Activated CD8-positive, alpha-beta memory T cell treated with anti-CD3 and anti-CD28 coated beads, Interleukin-2, amount 50 U/mL, for 24 hours (primary cell): Measurements from ENCODE around the gene C14orf180.

Experiments
- DNase-seq: peaks from one replicate; pipeline ENCODE4 v3.0.0-alpha.2; 2020; ENCODE audit errors: extremely low read depth

C14orf180 gene

DNA sequence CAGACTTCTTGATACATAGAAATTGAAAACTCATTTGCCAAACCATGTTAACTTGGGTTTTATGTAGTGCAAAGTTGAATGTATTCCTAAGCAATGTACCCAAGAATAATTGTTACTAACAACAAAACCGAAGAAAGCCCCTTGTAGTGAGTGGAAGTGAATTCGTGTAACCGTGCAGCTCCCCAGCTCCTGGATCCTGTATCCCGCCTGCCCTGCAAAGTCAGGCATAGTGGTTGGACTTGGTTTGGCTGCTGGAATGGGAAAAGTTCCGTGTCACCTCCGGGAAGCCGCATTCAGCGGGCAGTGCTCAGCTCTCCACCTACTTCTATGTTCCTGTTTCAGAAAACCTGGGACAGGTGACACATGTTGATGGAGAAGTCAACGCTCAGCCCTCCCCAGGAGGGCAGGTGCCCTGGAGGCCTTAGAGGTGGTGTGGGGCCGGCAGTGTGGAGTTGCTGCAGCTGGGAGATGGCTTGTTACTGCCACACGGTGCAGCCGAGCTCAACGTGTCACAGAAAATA, 29.2 kb upstream of the C14orf180 start:
- DNase-seq: no peak

- DNase-seq: no peak
These were observed 28.5 kb upstream of the C14orf180 start for GRCh38 chr14:104550861-104551728.

DNA sequence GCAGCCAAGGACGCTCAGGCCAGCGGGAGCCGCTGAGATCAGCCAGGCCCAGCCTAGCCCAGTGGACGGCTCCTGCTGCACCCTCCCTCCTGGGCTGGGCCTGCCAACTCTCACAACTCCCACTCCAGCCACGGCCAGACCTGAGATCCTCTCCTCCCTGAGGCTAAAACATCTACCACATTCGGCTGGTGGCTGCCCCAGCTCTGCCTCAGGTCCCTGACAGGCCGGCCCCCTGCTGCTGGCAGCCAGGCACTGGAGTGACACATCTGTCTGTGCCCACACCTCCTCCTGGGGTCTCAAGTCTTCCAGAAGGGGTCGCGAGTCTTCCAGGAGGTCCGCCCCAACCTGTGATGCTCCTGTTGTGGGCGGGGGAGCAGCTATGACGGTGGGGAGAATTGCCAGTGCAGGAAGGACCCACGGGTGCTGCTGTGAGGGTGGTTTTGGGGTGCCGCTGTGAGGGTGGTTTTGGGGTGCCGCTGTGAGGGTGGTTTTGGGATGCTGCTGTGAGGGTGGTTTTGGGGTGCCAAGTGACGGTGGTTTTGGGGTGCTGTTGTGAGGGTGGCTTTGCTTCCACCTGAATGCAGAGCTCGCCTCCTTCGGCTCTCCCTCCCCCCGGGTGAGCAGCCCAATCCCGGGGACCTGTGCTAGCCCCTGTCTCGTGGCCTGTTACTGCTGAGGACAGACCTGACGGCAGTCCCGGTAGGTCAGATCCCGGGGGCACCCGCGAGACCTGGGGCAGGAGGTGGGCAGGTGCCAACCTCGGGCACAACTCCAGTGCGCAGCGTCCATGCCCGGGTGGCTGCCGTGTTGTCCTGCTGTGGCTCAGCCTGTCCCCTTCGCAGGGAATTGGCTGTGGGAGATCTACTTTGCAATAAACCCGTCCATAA, 27.5 kb upstream of the C14orf180 start:
- no peak for DNase-seq

DNA sequence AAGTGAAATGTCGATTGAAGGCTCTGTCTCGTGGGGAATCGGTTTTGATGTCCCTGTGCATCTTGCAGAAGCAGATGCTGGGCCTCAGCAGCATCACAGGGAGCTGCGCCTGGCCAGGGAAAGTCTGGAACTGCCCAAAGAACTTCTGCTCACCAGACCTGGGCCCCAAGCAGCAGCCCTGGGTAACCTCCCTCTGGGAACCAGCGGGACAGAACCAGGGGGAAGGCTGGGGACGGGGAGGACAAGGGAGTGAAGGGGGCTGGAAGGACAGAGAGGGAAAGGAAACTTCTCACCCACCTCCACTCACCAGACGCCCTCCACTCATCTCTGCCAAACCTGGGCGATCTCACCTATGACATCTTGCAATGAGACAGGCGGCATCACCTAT, 26.8 kb upstream of the C14orf180 start:
- no peak for DNase-seq

DNA sequence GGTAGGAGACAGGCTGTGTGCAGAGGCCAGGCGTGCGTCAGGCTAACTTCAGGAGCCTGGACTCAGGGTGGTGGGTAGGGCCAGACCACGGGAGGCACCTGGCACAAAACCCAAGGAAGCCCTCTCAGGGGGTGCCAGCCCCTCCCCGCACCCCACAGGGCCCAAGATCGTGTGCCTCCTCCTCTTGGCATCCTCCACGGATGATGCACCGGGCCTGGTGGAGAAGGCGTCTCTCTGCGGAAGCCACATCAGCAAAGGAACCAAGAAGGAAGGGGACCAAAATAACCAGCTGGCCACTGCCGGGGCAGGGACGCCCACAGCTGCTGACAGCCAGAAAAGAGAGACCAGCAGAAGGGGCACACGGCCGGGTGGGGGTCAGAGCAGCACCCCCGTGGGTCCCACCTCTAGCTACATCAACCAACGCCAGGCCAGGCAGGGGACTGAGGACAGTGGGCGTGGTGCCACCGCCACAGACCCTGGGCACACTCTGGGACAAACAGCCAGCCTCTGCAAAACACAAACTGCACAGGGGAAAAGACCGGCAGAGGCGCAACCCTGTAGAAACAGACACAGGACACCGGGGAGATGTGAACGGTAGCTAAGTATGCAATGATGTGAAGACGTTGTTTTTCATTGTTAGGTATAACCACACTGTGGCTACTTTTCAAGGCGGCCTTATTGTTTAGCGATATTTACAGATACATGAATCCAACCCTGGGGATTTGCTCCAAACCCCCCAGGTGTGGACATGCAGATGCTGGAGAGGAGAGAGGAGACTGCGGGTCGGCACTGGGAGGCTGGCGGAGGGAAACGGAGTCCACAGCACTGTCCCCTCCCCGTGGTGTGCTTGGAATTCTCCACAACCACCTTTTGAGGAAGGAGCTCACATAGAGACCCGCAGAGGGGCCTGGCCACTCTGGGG, 26.1 kb upstream of the C14orf180 start:
- DNase-seq: no peak

- no peak for DNase-seq
These were observed 25.4 kb upstream of the C14orf180 start for GRCh38 chr14:104554088-104554607.

GRCh38 chr14:104554608-104555429, 24.7 kb upstream of the C14orf180 start:
- no peak for DNase-seq

DNA sequence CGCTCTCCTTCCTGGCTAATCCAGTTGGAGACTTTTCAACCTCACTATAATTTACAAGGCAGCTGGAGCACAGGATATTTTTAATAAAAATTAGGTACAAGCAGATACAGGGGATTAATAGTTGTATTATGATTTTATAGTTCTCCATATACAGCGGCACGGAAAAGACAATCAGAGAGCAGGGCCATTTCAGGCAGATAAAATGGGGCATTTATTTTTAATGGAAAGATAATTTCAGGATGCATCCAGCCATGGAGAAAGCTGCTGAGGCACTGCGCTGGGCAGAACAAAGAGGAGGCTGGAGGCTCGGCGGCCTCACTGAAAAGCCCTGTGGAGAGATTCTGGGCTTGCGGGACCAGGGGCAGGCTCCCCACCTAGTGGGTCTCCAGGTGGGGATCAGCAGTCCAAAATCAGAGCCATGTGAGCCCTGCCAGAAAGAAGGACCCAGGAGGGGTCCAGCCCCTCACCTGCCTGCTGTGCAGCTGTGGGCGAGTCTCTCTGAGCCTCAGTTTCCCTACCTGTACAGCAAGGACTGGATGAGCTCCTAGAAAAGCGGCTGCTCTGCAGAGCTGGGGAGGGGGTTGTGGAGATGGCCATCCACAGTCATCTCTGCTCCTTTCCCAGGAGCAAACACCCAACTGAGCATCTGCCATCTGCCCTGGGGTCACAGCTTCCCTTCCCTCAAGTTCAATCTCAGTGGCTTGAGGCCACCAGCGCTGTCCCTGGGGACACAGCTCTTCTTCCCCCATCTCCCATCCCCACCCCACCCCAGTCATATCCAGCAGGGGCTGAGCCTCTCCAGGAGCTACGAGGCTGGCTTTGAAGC, 23.9 kb upstream of the C14orf180 start:
- no peak for DNase-seq

- no peak for DNase-seq
These were observed 23.1 kb upstream of the C14orf180 start for GRCh38 chr14:104556256-104557021.

DNA sequence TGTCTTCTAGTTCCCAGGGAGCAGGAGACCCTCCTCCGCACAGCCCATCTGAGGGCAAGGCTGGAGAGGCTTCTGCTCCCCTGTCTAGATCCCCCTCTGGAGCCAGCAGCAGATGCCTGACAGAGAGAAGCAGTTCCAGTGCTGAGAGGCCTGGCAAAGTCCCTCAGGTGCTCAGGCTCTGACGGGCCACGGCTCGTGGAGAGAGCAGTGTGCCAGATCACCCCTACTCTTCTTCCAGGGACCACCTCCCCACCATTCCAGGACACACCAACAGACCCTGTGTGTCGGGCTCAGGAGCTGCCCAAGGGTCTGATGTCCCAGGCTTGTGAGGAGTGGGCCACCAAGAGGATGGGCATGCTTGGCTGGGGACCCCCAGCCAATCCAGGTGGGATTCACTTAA, 22.5 kb upstream of the C14orf180 start:
- DNase-seq: no peak

DNA sequence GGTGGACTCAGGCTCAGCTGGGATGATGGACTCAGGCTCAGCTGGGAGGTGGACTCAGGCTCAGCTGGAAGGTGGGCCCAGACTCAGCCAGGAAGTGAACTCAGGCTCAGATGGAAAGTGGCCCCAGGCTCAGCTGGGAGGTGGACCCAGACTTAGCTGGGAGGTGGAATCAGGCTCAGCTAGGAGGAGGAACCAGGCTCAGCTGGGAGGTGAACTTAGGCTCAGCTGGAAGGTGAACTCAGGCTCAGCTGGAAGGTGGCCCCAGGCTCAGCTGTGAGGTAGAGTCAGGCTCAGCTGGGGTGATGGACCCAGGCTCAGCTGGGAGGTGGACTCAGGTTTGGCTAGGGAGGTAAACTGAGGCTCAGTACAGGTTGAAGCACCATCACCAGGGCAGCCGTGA, 21.8 kb upstream of the C14orf180 start:
- no peak for DNase-seq

GRCh38 chr14:104558231-104559027, 21.1 kb upstream of the C14orf180 start:
- no peak for DNase-seq

DNA sequence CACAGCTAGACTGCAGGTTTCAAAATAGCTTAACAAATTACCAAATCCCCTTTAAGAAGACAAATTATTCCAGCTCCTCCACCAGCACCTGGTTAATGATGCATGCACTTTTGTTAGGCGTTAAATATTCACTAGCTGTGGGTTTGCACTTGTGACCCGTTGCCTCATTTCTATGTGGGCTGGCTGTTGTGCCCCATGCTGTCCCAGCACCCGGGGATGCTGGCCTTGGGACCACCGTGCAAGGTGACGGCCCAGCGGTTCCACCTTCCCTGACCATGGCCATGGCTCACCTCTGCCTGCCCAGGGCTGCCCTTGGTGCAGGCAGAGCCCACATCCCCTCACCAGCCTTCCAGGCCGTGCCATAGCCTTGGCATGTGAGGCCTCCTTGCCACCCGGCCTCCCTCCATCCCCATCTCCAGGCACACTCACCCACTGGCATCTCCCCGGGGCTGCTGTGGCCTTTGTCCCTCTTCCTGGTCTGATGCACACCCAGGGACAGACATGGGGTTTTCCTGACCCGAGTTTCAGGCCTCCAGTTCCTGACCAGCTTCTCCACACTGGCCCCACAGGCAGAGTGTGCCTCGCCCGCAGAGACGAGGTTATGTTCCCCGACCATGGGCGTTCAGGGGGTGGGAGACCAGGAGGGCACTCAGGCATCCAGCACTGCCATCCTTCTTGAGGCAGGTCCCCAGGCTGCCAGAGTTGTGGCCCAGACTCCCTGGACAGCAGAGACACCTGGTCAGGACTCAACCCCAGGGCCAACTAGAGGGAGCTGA, 20.3 kb upstream of the C14orf180 start:
- no peak for DNase-seq

DNA sequence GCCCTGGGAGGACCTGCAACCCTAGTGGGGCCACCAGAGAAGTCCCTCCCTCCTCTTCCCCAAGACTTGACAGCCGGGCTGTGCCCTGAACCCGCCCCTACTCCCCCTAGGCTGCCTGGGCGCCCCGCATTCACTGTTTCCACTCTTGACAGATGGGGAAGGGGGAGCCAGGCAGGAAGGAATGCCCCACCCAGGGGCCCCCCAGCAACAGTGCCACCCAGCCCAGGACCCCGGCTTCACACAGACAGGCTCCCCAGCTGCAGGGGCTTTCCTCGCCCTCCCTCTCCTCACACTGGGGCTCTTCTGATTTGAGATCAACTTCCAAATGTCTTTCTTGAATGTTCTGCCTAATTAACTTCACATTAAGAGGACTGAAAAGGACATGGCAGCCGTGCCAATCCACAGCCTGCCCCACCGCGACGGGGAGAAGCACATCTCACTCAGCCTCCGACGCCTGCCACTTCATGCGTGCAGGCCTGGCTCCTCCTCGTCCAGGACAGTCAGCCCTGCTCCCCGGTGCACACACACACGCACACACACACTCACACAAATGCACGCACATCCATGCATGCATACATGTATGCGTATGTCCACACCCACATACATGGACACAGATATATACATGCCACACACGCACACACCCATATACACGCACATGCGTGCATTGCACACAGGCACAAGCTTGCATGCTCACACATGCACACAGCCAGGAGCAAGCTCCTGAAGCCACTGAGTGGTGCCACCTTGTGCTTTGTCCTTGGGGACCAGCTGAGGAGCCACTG, 19.6 kb upstream of the C14orf180 start:
- no peak for DNase-seq

DNA sequence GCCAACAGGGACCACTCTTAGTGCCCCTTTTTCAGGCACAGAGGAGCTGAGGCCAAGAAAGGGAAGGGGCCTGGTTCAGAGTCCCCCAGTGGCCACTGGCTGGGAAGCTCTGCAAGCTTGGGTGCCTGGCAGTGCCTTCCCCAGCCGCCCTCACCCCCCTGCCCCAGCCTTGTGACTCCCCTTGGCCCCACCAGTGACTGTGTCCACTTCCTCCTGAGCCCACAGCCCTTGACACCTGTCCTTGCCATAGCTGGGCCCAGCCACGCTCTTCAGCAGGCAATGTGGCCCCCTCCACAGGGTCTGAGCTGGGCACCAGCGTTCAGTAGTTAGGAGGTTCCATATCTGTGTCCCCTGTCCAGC, 19.0 kb upstream of the C14orf180 start:
- no peak for DNase-seq

GRCh38 chr14:104561124-104561557, 18.4 kb upstream of the C14orf180 start:
- DNase-seq: no peak
